ENCODE measurements around the gene LPCAT1. TPM values are rescaled to one million over a fixed set of nuclear protein-coding genes. Genes with fewer than 3 reads are reported as not detected.

LPCAT1 gene
- total RNA-seq, 4 donors from 2014 or later = 10.4 to 13.2 (median 12.3) TPM

GRCh38 chr5:1493941-1494340 is 29.8 kb downstream of the LPCAT1 start:
- no peak overlapping the region for H3K4me3 ChIP-seq (ENCODE audit: low read depth, poor library complexity, severe bottlenecking)
- DNase-seq (ENCODE audit: low spot score in 2 of 2) = no peak
- TF ChIP-seq POLR2A (IDR thresholded peaks at IDR 0.05) (no peak), CTCF (IDR thresholded peaks at IDR 0.05) (no peak)
- 81 to 88% methylated on average over 12 of the region's 12 CpGs for WGBS, 2 donors
- intact Hi-C loops (cut with DNase I; ENCODE audit: low total_unique reads) = no loop called here

- no peak for TF ChIP-seq POLR2A (IDR thresholded peaks at IDR 0.05)
- no peak for TF ChIP-seq CTCF (IDR thresholded peaks at IDR 0.05)
- no peak overlapping the region for H3K4me3 ChIP-seq (ENCODE audit: low read depth, poor library complexity, severe bottlenecking)
- WGBS, 2 donors = 91 to 92% methylated on average over 16 of the region's 16 CpGs
- intact Hi-C loops (cut with DNase I; ENCODE audit: low total_unique reads) = no loop called here
- DNase-seq (ENCODE audit: low spot score in 2 of 2) = no peak
Observed at GRCh38 chr5:1493413-1493812, 30.3 kb downstream of the LPCAT1 start.

- DNase-seq (ENCODE audit: low spot score in 2 of 2) = no peak
- no peak for TF ChIP-seq POLR2A (IDR thresholded peaks at IDR 0.05)
- TF ChIP-seq CTCF (IDR thresholded peaks at IDR 0.05) = no peak
- no peak overlapping the region for H3K4me3 ChIP-seq (ENCODE audit: low read depth, poor library complexity, severe bottlenecking)
- WGBS, 2 donors = 82 to 83% methylated on average over 7 to 10 of the region's 12 CpGs
- intact Hi-C loops (cut with DNase I; ENCODE audit: low total_unique reads) = no loop called here
Observed at GRCh38 chr5:1492757-1493156, 31.0 kb downstream of the LPCAT1 start.

- intact Hi-C loops (cut with DNase I; ENCODE audit: low total_unique reads) = no loop called here
- no peak overlapping the region for H3K4me3 ChIP-seq (ENCODE audit: low read depth, poor library complexity, severe bottlenecking)
- no peak for DNase-seq (ENCODE audit: low spot score in 2 of 2)
- 89 to 90% methylated on average over 12 of the region's 12 CpGs for WGBS, 2 donors
- no peak for TF ChIP-seq POLR2A (IDR thresholded peaks at IDR 0.05)
- no peak for TF ChIP-seq CTCF (IDR thresholded peaks at IDR 0.05)
Observed at GRCh38 chr5:1490376-1490775, 33.4 kb downstream of the LPCAT1 start.

- DNase-seq (ENCODE audit: low spot score in 2 of 2) = no peak
- 91 to 93% methylated on average over 18 of the region's 18 CpGs for WGBS, 2 donors
- intact Hi-C loops (cut with DNase I; ENCODE audit: low total_unique reads) = no loop called here
- no peak for TF ChIP-seq CTCF (IDR thresholded peaks at IDR 0.05)
- no peak for TF ChIP-seq POLR2A (IDR thresholded peaks at IDR 0.05)
- no peak overlapping the region for H3K4me3 ChIP-seq (ENCODE audit: low read depth, poor library complexity, severe bottlenecking)
Observed at GRCh38 chr5:1489754-1490153, 34.0 kb downstream of the LPCAT1 start.

GRCh38 chr5:1488882-1489680 is 34.7 kb downstream of the LPCAT1 start:
- 69 to 78% methylated on average over 10 to 14 of the region's 14 CpGs for WGBS, 2 donors
- TF ChIP-seq POLR2A (IDR thresholded peaks at IDR 0.05) = no peak
- no peak for TF ChIP-seq CTCF (IDR thresholded peaks at IDR 0.05)
- H3K4me3 ChIP-seq (ENCODE audit: low read depth, poor library complexity, severe bottlenecking) = no peak overlapping the region
- intact Hi-C loops (cut with DNase I; ENCODE audit: low total_unique reads) = no loop called here
- no peak for DNase-seq (ENCODE audit: low spot score in 2 of 2)

All from lower leg skin (tissue), 4 donors.